H1 (cell line): ENCODE data around the gene GNB3. TPM values are rescaled to one million over a fixed set of nuclear protein-coding genes. Genes with fewer than 3 reads are reported as not detected.

Experiments
- CTCF ChIA-PET: fragments of 300-600 bp; sonication (Branson Sonifier 250); formaldehyde crosslinking; loops from one replicate; lab custom pipeline; 2021; ENCODE audit not compliant: partially characterized antibody; lab: Charles Lee
- POLR2A ChIA-PET: fragments of 300-600 bp; sonication (Branson Sonifier 250); formaldehyde crosslinking; loops from one replicate; lab custom pipeline; 2021; ENCODE audit warnings: inconsistent platforms; ENCODE audit not compliant: partially characterized antibody; lab: Charles Lee
- DNase-seq, 2 experiments: peaks; one replicate each; pipeline versions ENCODE4 v3.0.0 to v3.0.0-alpha.2; 2010 to 2022; ENCODE audit warnings: low spot score in 2 of 2, low read depth in 1 of 2, mixed read lengths in 1 of 2
- FAIRE-seq: peaks from 2 replicates; lab custom pipeline; 2011; peaks lifted over from hg19 to GRCh38; lab: Jason Lieb, UNC
- H2AFZ ChIP-seq: 2 replicates; pipeline ENCODE4 v1.8.1; 2012; ENCODE audit warnings: low read length, inconsistent platforms
- H2AK5ac ChIP-seq: 2 replicates; pipeline ENCODE4 v1.6.1; 2013; ENCODE audit warnings: low read depth, low read length
- H2BK120ac ChIP-seq: replicated peaks from 2 replicates; pipeline ENCODE3; 2013; ENCODE audit warnings: low read depth, low read length, inconsistent platforms
- H2BK12ac ChIP-seq: 2 replicates; pipeline ENCODE4 v1.6.1; 2013; ENCODE audit warnings: low read depth, low read length
- H2BK15ac ChIP-seq: 2 replicates; pipeline ENCODE4 v1.6.1; 2013; ENCODE audit warnings: low read length
- H2BK20ac ChIP-seq: 2 replicates; pipeline ENCODE4 v1.6.1; 2013; ENCODE audit warnings: low read length
- H2BK5ac ChIP-seq: 2 replicates; pipeline ENCODE4 v1.6.1; 2013; ENCODE audit warnings: low read depth, low read length
- H3K14ac ChIP-seq: 2 replicates; pipeline ENCODE4 v1.6.1; 2013; ENCODE audit warnings: inconsistent platforms; ENCODE audit not compliant: insufficient read length
- H3K18ac ChIP-seq: 2 replicates; pipeline ENCODE4 v1.6.1; 2013; ENCODE audit warnings: low read length; ENCODE audit errors: extremely low read depth
- H3K23ac ChIP-seq: 2 replicates; pipeline ENCODE4 v1.6.1; 2013; ENCODE audit warnings: inconsistent platforms; ENCODE audit not compliant: insufficient read length
- H3K23me2 ChIP-seq: 2 replicates; pipeline ENCODE4 v1.6.1; 2013; ENCODE audit warnings: low read depth, low read length
- H3K27ac ChIP-seq: 2 replicates; pipeline ENCODE4 v1.6.1; 2011; ENCODE audit warnings: low read depth, low read length, inconsistent platforms
- H3K27me3 ChIP-seq, 4 experiments: replicated peaks in 1 of 4; 1 replicate in 1 of 4; 2 replicates in 3 of 4; pipeline versions ENCODE4 v1.6.1 to v1.8.1; 2011 to 2013; ENCODE audit warnings: low read length in 3 of 4, mild to moderate bottlenecking in 3 of 4, inconsistent platforms in 2 of 4, mixed read lengths in 2 of 4, moderate library complexity in 1 of 4; ENCODE audit not compliant: control insufficient read depth in 3 of 4, insufficient read depth in 3 of 4; ENCODE audit errors: extremely low read depth in 1 of 4
- H3K36me3 ChIP-seq, 4 experiments: 2 replicates each; pipeline versions ENCODE4 v1.6.1 to v1.8.1; 2011 to 2013; ENCODE audit warnings: mild to moderate bottlenecking in 4 of 4, low read length in 3 of 4, moderate library complexity in 2 of 4, control low read depth in 1 of 4, inconsistent platforms in 1 of 4; ENCODE audit not compliant: insufficient read depth in 4 of 4, control insufficient read depth in 2 of 4
- H3K4ac ChIP-seq: replicated peaks from 2 replicates; pipeline ENCODE3; 2013; ENCODE audit warnings: low read length, low read depth, mixed read lengths, inconsistent platforms; ENCODE audit not compliant: insufficient read length
- H3K4me1 ChIP-seq, 4 experiments: replicated peaks in 1 of 4; 1 replicate in 1 of 4; 2 replicates in 3 of 4; pipeline versions ENCODE4 v1.6.1 to v1.8.1; 2011 to 2013; ENCODE audit warnings: low read length in 3 of 4, inconsistent platforms in 2 of 4, mixed read lengths in 1 of 4; ENCODE audit not compliant: insufficient read depth in 4 of 4, control insufficient read depth in 3 of 4
- H3K4me2 ChIP-seq, 2 experiments: 2 replicates each; pipeline versions ENCODE4 v1.6.1 to v1.8.1; 2011 to 2013; ENCODE audit warnings: low read depth in 2 of 2, low read length in 2 of 2, control low read depth in 1 of 2, inconsistent platforms in 1 of 2, mild to moderate bottlenecking in 1 of 2; ENCODE audit not compliant: insufficient read depth in 1 of 2
- H3K4me3 ChIP-seq, 4 experiments: fragments of 200-600, 300-600 bp in 1 of 4; sonication (generic), shearing (Covaris generic), sonication (Bioruptor Twin) in 1 of 4; 2 replicates each; pipeline versions ENCODE4 v1.5.1 to v1.8.1; 2011 to 2016; ENCODE audit warnings: low read length in 4 of 4, low read depth in 3 of 4, control low read depth in 2 of 4, inconsistent platforms in 2 of 4, mild to moderate bottlenecking in 2 of 4, mixed read lengths in 1 of 4, moderate library complexity in 1 of 4; ENCODE audit not compliant: insufficient read depth in 2 of 4; ENCODE audit errors: extremely low read depth in 1 of 4
- H3K56ac ChIP-seq: replicated peaks from 2 replicates; pipeline ENCODE3; 2013; ENCODE audit warnings: low read depth, mild to moderate bottlenecking, mixed read lengths, low read length, inconsistent platforms; ENCODE audit not compliant: insufficient read length
- H3K79me1 ChIP-seq: 2 replicates; pipeline ENCODE4 v1.6.1; 2013; ENCODE audit warnings: low read depth, low read length, control low read depth
- H3K79me2 ChIP-seq, 2 experiments: 2 replicates each; pipeline versions ENCODE4 v1.6.1 to v1.8.1; 2012 to 2013; ENCODE audit warnings: low read length in 2 of 2, mild to moderate bottlenecking in 2 of 2, inconsistent platforms in 1 of 2; ENCODE audit not compliant: insufficient read depth in 2 of 2, control insufficient read depth in 1 of 2
- H3K9ac ChIP-seq, 4 experiments: replicated peaks in 1 of 4; 1 replicate in 1 of 4; 2 replicates in 3 of 4; pipeline versions ENCODE4 v1.6.1 to v1.8.1; 2011 to 2013; ENCODE audit warnings: low read depth in 3 of 4, low read length in 3 of 4, control low read depth in 2 of 4, mild to moderate bottlenecking in 2 of 4, moderate library complexity in 2 of 4, inconsistent platforms in 1 of 4; ENCODE audit errors: extremely low read depth in 1 of 4
- H3K9me3 ChIP-seq, 2 experiments: 2 replicates each; pipeline versions ENCODE4 v1.6.1 to v1.8.1; 2012 to 2013; ENCODE audit warnings: mild to moderate bottlenecking in 2 of 2, moderate library complexity in 2 of 2, control low read depth in 1 of 2, inconsistent platforms in 1 of 2, low read depth in 1 of 2, low read length in 1 of 2, mixed read lengths in 1 of 2; ENCODE audit not compliant: insufficient read depth in 2 of 2
- H4K20me1 ChIP-seq, 2 experiments: replicated peaks in 1 of 2; 2 replicates each; pipeline versions ENCODE3 to v1.8.1; 2011 to 2013; ENCODE audit warnings: inconsistent platforms in 2 of 2, low read length in 2 of 2, mild to moderate bottlenecking in 1 of 2; ENCODE audit not compliant: insufficient read depth in 2 of 2, control insufficient read depth in 1 of 2
- H4K5ac ChIP-seq: 2 replicates; pipeline ENCODE4 v1.6.1; 2013; ENCODE audit warnings: low read length, low read depth, mixed read lengths, inconsistent platforms; ENCODE audit not compliant: insufficient read length
- H4K8ac ChIP-seq: 2 replicates; pipeline ENCODE4 v1.8.0; 2013; ENCODE audit warnings: mild to moderate bottlenecking, moderate library complexity, low read length, inconsistent platforms; ENCODE audit not compliant: insufficient read depth; ENCODE audit errors: extremely low read depth
- H4K91ac ChIP-seq: replicated peaks from 2 replicates; pipeline ENCODE3; 2013; ENCODE audit warnings: low read length, mixed read lengths, inconsistent platforms; ENCODE audit not compliant: insufficient read length
- PHF8 ChIP-seq: fragments of 200-600 bp; sonication (generic); conservative IDR thresholded peaks from 2 replicates; pipeline ENCODE4 v1.7.1; 2012; ENCODE audit warnings: low read depth, mild to moderate bottlenecking, inconsistent platforms, low read length, moderate library complexity
- TEAD4 ChIP-seq: IDR thresholded peaks from 2 replicates; pipeline ENCODE4 v1.6.1; 2012; ENCODE audit warnings: low read depth, low read length, inconsistent platforms, mixed read lengths
- YY1 ChIP-seq: IDR thresholded peaks from 2 replicates; pipeline ENCODE4 v1.6.1; 2011; ENCODE audit warnings: low read depth, mild to moderate bottlenecking, low read length
- WGBS, 2 experiments: shearing (Covaris generic) in 1 of 2; methylation state at CpG; one replicate each; pipeline versions ENCODE4 v1.1.6 to v1.1.7; 2013 to 2015; ENCODE audit warnings: low lambda C conversion rate in 2 of 2, mixed read lengths in 2 of 2, inconsistent platforms in 1 of 2, low coverage in 1 of 2, missing lambda C conversion rate in 1 of 2; ENCODE audit not compliant: insufficient replicate concordance in 2 of 2, insufficient coverage in 1 of 2, insufficient read length in 1 of 2; ENCODE audit errors: extremely low coverage in 1 of 2, missing lambda C conversion rate in 1 of 2; 5-methylcytosine and 5-hydroxymethylcytosine counted together
- long read RNA-seq, 2 experiments: library from RNA in 1 of 2; library from capped mRNA in 1 of 2; stranded (forward); transcript quantifications; one replicate each; pipeline ENCODE4 v2.0.0, GENCODE V29; 2021; ENCODE audit warnings: inconsistent platforms in 1 of 2
- polyA minus RNA-seq, 3 experiments: library from RNA; depleted of rRNA, polyadenylated mRNA; stranded (reverse); fragments of >200 nt; gene quantifications; 1 replicate in 2 of 3; 2 replicates in 1 of 3; pipeline ENCODE4 v1.2.3, GENCODE V29; 2011
- polyA plus RNA-seq, 7 experiments: library from polyadenylated mRNA; depleted of rRNA in 3 of 7; stranded (reverse) in 5 of 7; unstranded in 2 of 7; fragments of >200 nt in 5 of 7; fragments of 200-250 nt in 2 of 7; gene quantifications; 1 replicate in 5 of 7; 2 replicates in 1 of 7; 4 replicates in 1 of 7; pipeline versions ENCODE4 v1.2.1 to v1.2.3, GENCODE V29; 2011 to 2013; ENCODE audit warnings: missing spikeins in 2 of 7, mixed read lengths in 2 of 7
- total RNA-seq: library from RNA; stranded (reverse); fragmentation: NEBNext Ultra II Directional; extraction: Animal tissue kit (Norgen Biotek cat#: 25700); gene quantifications from 2 replicates; pipeline ENCODE4 v1.2.1, GENCODE V29; 2021

The GNB3 gene
- total RNA-seq (9.0 and 9.9 TPM in 2 replicates), polyA plus RNA-seq (2011; rRNA removed) (9.9 and 13.9 TPM in 2 replicates), polyA minus RNA-seq (2011; rRNA and poly(A)+ RNA removed) (5.6 and 5.7 TPM in 2 replicates)
- 12.7 TPM for polyA plus RNA-seq (2011; cell fraction: cytosol; rRNA removed)
- 82.1 TPM for polyA plus RNA-seq (2011; cell fraction: nucleus; rRNA removed)
- 10.9 to 15.6 TPM (median 13.3 TPM) in 4 replicates for polyA plus RNA-seq (2012, experiment 1 of 2)
- 7.5 TPM for polyA plus RNA-seq (2012, experiment 2 of 2)
- polyA plus RNA-seq (2013, experiment 1 of 2) = 5.5 TPM
- 4.9 TPM for polyA plus RNA-seq (2013, experiment 2 of 2)
- 6.0 TPM for polyA minus RNA-seq (2011; cell fraction: cytosol; rRNA and poly(A)+ RNA removed)
- 17.2 TPM for polyA minus RNA-seq (2011; cell fraction: nucleus; rRNA and poly(A)+ RNA removed)
- long read RNA-seq, experiment 1, partial matches to known transcripts = 1 of 2 reads
- long read RNA-seq, experiment 1, other reads (novel, unspliced or antisense) = 1 of 2 reads
- long read RNA-seq, experiment 2 = 0 reads

DNA sequence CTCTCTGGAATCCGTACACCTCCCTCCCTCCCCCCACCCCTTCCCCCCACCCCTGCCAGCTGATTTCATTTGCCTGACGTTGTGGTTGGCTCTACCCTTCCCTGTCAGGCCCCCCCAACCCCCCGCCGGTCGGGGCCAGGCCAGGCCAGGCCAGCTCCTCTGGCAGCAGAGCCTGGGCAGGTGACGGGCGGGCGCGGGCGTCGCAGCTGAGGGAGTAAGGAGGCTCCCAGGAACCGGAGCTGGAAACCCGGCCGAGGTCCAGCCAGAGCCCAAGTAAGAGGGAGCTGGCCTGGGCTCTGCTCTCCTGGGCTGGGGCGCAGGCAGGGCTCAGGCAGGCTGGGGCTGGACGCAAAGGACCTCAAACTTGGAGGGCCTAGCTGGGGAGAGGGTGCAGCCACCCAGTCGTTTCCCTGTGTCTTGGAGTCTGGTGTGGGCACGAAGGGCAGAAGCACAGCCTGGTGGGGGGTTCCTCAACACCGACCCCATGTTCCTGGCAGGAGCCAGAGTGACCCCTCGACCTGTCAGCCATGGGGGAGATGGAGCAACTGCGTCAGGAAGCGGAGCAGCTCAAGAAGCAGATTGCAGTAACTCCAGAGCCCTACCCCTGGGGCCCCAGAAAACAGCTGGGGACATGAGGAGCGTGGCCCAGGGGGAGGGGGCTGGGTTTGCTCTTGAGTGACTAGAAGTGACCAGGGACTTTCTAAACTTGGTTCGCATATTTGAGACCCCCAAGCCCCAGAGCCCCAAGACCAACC is at the start of gene GNB3:
GNB3 (plus strand) TSS at position 165 of the 755 bp plus-strand sequence; CDS start at position 528, 363 bp downstream.
- CTCF ChIA-PET = interaction anchor here (0.5 to 23.7 kb wide), 11 partner anchors 6 to 376 kb away, joined by 3 to 532 read pairs (median 5); partner anchors contain the start of genes CD4, CDCA3, GNB3 and GPR162

More for the DNA sequence above, at the start of gene GNB3:
- H2AFZ ChIP-seq = no peak within 1 kb of the TSS
- H3K27ac ChIP-seq = no peak within 1 kb of the TSS; the same call in 1 of the 2 replicates
- no peaks in the 10 kb centered on the region for H3K79me2 ChIP-seq
- no peaks in the 10 kb centered on the region for H3K23me2 ChIP-seq
- no peak within 1 kb of the TSS for H2BK20ac ChIP-seq
- H4K8ac ChIP-seq = no peak within 1 kb of the TSS; the same call in 1 of the 2 replicates
- no peak within 1 kb of the TSS for H3K4me3 ChIP-seq
- no peak within 1 kb of the TSS for H3K14ac ChIP-seq
- no peak within 1 kb of the TSS for H3K9ac ChIP-seq
- peaks cover 21 to 62% (median 48%) of the 10 kb centered on the region in 4 experiments for H3K36me3 ChIP-seq
- FAIRE-seq = no peak
- no peak within 1 kb of the TSS for H2BK12ac ChIP-seq
- no peak within 1 kb of the TSS for H2BK120ac ChIP-seq
- no peaks in the 10 kb centered on the region for H3K9me3 ChIP-seq
- TF ChIP-seq YY1 (no peak), PHF8 (no peak), TEAD4 (no peak)
- peaks cover 7 to 8% of the 10 kb centered on the region in 2 experiments for H4K20me1 ChIP-seq
- H2BK15ac ChIP-seq = no peak within 1 kb of the TSS
- H4K5ac ChIP-seq = no peak within 1 kb of the TSS
- H3K27me3 ChIP-seq = no peaks in the 10 kb centered on the region
- H4K91ac ChIP-seq = no peak within 1 kb of the TSS
- H3K4ac ChIP-seq = no peak within 1 kb of the TSS
- H3K4me1 ChIP-seq = peaks cover 0 to 3% (median 2%) of the 10 kb centered on the region in 4 experiments; a peak in 1 of 7 replicates
- 91% methylated on average over 20 of the region's 24 CpGs; no CpG with 5 or more reads in 1 of the 2 experiments for WGBS, 2 experiments
- no peaks in the 10 kb centered on the region for H3K79me1 ChIP-seq
- DNase-seq = no peak
- H3K18ac ChIP-seq = no peak within 1 kb of the TSS
- H2AK5ac ChIP-seq = no peak within 1 kb of the TSS
- no peak within 1 kb of the TSS for H3K23ac ChIP-seq
- H3K56ac ChIP-seq = no peak within 1 kb of the TSS
- POLR2A ChIA-PET = interaction anchor here (0.6 to 27.1 kb wide), 9 partner anchors 5 to 120 kb away, joined by 3 to 588 read pairs (median 8); partner anchors contain the start of genes CDCA3, GNB3, GPR162 and MLF2
- H2BK5ac ChIP-seq = no peak within 1 kb of the TSS
- no peak within 1 kb of the TSS for H3K4me2 ChIP-seq
